BJ (cell line): Measurements from ENCODE around the gene EHD4. TPM values are rescaled to one million over a fixed set of nuclear protein-coding genes. Genes with fewer than 3 reads are reported as not detected.

Experiments
- CTCF ChIA-PET: fragments of 350-600 bp; formaldehyde crosslinking; extraction: SDS; loops from one replicate; lab custom pipeline; 2021; ENCODE audit warnings: antibody characterized with exemption, inconsistent platforms; lab: Yijun Ruan, JAX
- POLR2A ChIA-PET: fragments of 300-600 bp; sonication (Branson Sonifier 250); formaldehyde crosslinking; extraction: SDS; loops from one replicate; lab custom pipeline; 2021; ENCODE audit warnings: antibody characterized with exemption; lab: Charles Lee
- DNase-seq: peaks from one replicate; pipeline ENCODE4 v3.0.0-alpha.2; 2011; ENCODE audit warnings: low read depth
- H3K27me3 ChIP-seq: 2 replicates; pipeline ENCODE4 v1.6.0; 2011; ENCODE audit warnings: low read length; ENCODE audit not compliant: control insufficient read depth, insufficient read depth
- H3K36me3 ChIP-seq: 2 replicates; pipeline ENCODE4 v1.5.1; 2011; ENCODE audit warnings: low read length; ENCODE audit not compliant: control insufficient read depth, insufficient read depth
- H3K4me3 ChIP-seq: 2 replicates; pipeline ENCODE4 v1.5.1; 2011; ENCODE audit warnings: low read depth, mild to moderate bottlenecking, control low read depth, low read length
- CTCF ChIP-seq: IDR thresholded peaks from 2 replicates; pipeline ENCODE4 v1.5.1; 2011; ENCODE audit warnings: low read depth, mild to moderate bottlenecking, control low read depth, inconsistent platforms, low read length, moderate library complexity; ENCODE audit not compliant: insufficient read depth
- polyA plus RNA-seq: library from polyadenylated mRNA; depleted of rRNA; stranded (reverse); fragments of >200 nt; gene quantifications from 2 replicates; pipeline ENCODE4 v1.2.3, GENCODE V29; 2011

Gene EHD4
- polyA plus RNA-seq, 1 experiment: 17.0 TPM

DNA sequence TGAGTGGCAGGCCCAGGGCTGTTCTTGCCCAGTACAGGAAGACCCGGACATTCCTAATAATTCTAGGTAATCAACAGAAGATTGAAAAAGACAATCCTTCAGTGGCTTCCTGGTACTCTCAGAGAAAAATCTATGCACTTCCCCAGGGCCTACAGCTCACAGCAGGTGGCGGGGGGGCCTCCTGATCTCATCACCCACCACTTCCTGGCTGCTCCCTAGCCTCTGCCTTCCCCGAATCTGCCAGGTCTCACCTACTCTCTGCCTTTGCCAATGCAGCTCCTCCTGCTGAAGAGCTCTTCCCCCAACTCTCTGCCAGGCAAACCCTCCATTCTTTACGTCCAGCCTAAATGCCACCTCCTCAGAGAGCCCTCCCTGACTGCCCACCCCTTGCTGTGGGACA is 37.5 kb downstream of the EHD4 start:
- CTCF ChIA-PET: interaction anchor here (1.3 kb wide), 1 partner anchor 10 kb away, joined by 6 read pairs; no protein-coding TSS in a partner anchor
- DNase-seq: no peak

GRCh38 chr15:41933771-41934170 is 38.6 kb downstream of the EHD4 start:
- no peak overlapping the region for H3K4me3 ChIP-seq
- H3K36me3 ChIP-seq: no peaks in the 10 kb centered on the region; the same call in 1 of the 2 replicates
- ChIA-PET POLR2A (no interaction called here), CTCF (no interaction called here)
- no peak for TF ChIP-seq CTCF
- no peaks in the 10 kb centered on the region for H3K27me3 ChIP-seq
- DNase-seq: no peak

More for the DNA sequence above, 37.5 kb downstream of the EHD4 start:
- no peak for TF ChIP-seq CTCF
- Histone ChIP-seq H3K36me3 (no peaks in the 10 kb centered on the region; the same call in 1 of the 2 replicates), H3K4me3 (no peak overlapping the region), H3K27me3 (no peaks in the 10 kb centered on the region)
- POLR2A ChIA-PET: no interaction called here

- no peak overlapping the region for H3K4me3 ChIP-seq
- ChIA-PET CTCF (no interaction called here), POLR2A (no interaction called here)
- H3K27me3 ChIP-seq: no peaks in the 10 kb centered on the region
- no peak for TF ChIP-seq CTCF
- DNase-seq: no peak
- H3K36me3 ChIP-seq: no peaks in the 10 kb centered on the region; the same call in 1 of the 2 replicates
These were observed 39.0 kb downstream of the EHD4 start for GRCh38 chr15:41933326-41933725.

DNA sequence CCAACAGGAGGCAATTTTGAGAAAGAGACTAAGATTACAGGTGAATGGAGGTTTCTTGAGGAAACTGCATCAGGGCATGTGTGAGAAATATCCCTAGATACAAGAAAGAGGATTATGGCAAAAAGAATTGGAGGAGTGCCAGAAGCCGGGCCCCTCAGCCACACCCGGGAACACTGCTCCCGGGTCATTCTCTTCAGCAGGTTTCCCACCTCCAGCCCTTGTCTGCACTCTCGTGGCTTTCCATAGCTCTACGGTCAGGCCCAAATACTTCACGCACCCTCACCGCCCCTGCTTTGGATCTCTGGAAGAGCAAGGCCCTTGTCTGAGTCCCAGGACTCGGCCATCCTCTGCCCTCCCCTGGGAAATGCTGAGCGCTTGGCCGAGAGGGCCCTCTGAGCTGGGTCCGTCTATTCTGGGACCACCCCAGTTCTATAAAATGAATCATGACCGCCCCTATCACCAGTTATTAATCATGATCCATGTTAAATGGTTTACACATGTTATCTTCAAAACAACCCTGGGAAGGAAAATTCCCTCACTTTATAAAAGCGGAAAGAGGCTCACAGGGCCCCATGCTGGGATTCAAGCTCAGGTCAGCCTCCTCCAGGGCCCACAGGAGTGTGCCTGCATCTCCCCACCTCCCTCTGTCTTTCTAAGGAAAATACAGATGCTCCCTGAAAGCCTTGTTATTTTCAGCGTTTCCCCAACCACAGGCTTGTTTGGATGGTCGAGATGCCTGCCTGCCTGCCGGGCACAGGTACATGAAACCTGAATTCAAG is 39.7 kb downstream of the EHD4 start:
- no peak for DNase-seq
- ChIA-PET POLR2A (no interaction called here), CTCF (no interaction called here)
- no peaks in the 10 kb centered on the region for H3K27me3 ChIP-seq
- no peak overlapping the region for H3K4me3 ChIP-seq
- no peaks in the 10 kb centered on the region; the same call in 1 of the 2 replicates for H3K36me3 ChIP-seq
- no peak for TF ChIP-seq CTCF

DNA sequence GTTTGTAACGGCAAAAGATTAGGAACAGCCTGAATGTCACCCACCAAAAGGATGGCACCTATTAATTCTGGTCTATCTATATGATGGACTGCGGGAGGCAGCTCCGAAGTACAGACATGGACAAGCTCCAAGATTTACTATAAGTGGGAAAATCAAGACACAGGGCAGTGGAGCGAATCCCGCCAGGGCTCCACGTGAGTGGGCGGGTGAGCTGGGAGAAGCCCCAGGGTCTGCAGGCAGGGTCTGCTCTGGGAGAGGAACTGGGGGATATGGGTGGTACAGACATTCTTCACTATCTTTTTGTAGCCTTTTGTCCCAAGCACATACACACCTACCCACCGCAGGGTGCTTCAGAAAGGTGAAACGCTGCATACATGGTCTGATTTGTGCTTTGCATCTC is 40.3 kb downstream of the EHD4 start:
- H3K27me3 ChIP-seq: no peaks in the 10 kb centered on the region
- H3K4me3 ChIP-seq: no peak overlapping the region
- no peak for DNase-seq
- ChIA-PET CTCF (no interaction called here), POLR2A (no interaction called here)
- no peaks in the 10 kb centered on the region; the same call in 1 of the 2 replicates for H3K36me3 ChIP-seq
- TF ChIP-seq CTCF: no peak
